HG03097 (cell line): ENCODE results near the gene JAM2.
"Not testable (repeated sequence)": the region's sequence is repeated elsewhere in the genome, so short reads cannot be mapped to it uniquely, and the experiment has no call there.

Source experiments
- ATAC-seq: cut with Tn5 transposase; IDR thresholded peaks from one replicate; pipeline ENCODE4 v1.9.1; 2021; ENCODE audit not compliant: unreplicated experiment, low FRiP score

Gene JAM2

GRCh38 chr21:25710550-25710949, 71.5 kb downstream of the JAM2 start:
- ATAC-seq: no peak

- not testable (repeated sequence) for ATAC-seq
Measured at GRCh38 chr21:25714066-25714465, 75.0 kb downstream of the JAM2 start.

GRCh38 chr21:25717491-25718147, 78.6 kb downstream of the JAM2 start:
- no peak for ATAC-seq

- no peak for ATAC-seq
Measured at GRCh38 chr21:25721987-25722386, 82.9 kb downstream of the JAM2 start.

- no peak for ATAC-seq
Measured at GRCh38 chr21:25722631-25723030, 83.6 kb downstream of the JAM2 start.

- ATAC-seq: no peak
Measured at GRCh38 chr21:25732091-25732760, 93.2 kb downstream of the JAM2 start.

GRCh38 chr21:25733859-25734653, 95.0 kb downstream of the JAM2 start:
- peak; percentile 3 for ATAC-seq

- ATAC-seq: no peak
Measured at GRCh38 chr21:25734654-25734903, 95.5 kb downstream of the JAM2 start.

- ATAC-seq: peak; percentile 90
Measured at GRCh38 chr21:25734904-25735645, 96.0 kb downstream of the JAM2 start, which contains the start of the genes ATP5PF and GABPA. TSS of gene ATP5PF (minus strand) at chr21:25734904. CDS start at chr21:25729794, 5,110 bp downstream. TSS of gene GABPA (plus strand) at chr21:25734972. CDS start at chr21:25741599, 6,627 bp downstream.

GRCh38 chr21:25735646-25736597, 96.9 kb downstream of the JAM2 start:
- ATAC-seq: peak; percentile 7

- ATAC-seq: no peak
Measured at GRCh38 chr21:25737421-25737820, 98.4 kb downstream of the JAM2 start.

- no peak for ATAC-seq
Measured at GRCh38 chr21:25742900-25743299, 103.8 kb downstream of the JAM2 start.

GRCh38 chr21:25744854-25745253, 105.8 kb downstream of the JAM2 start:
- no peak for ATAC-seq

GRCh38 chr21:25750085-25750484, 111.0 kb downstream of the JAM2 start:
- no peak for ATAC-seq

- ATAC-seq: no peak
Measured at GRCh38 chr21:25752416-25752815, 113.4 kb downstream of the JAM2 start.

- no peak for ATAC-seq
Measured at GRCh38 chr21:25756190-25756932, 117.3 kb downstream of the JAM2 start.

GRCh38 chr21:25757531-25757930, 118.5 kb downstream of the JAM2 start:
- no peak for ATAC-seq

GRCh38 chr21:25759573-25759972, 120.5 kb downstream of the JAM2 start:
- no peak for ATAC-seq

- no peak for ATAC-seq
Measured at GRCh38 chr21:25760061-25760460, 121.0 kb downstream of the JAM2 start.
